Hepatic stellate cell (primary cell): ENCODE data around the gene GHRHR.
A peak's percentile ranks its signal among the peaks of the same experiment; 100 is the strongest.

ENCODE experiments used
- DNase-seq: peaks from one replicate; pipeline ENCODE4 v3.0.0; 2011; ENCODE audit warnings: low spot score

Gene GHRHR

DNA sequence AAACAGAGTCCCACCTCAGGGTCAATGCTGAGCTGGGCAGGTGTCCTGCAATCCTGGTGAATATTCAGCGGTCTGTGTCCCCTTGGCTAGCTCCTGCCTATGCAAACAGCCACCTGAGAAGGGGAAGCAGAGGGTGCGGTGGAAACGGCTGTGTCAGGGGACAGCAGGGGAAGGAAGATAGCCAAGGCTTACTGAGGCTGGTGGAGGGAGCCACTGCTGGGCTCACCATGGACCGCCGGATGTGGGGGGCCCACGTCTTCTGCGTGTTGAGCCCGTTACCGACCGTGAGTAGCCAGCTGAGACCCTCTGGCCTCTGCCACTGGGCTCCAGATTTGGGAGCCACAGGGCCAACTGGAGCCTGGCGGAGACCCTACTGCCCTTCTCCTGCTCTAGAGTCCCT lies at the start of gene GHRHR:
TSS of gene GHRHR (plus strand) at position 112 of the 400 bp plus-strand sequence. CDS start at position 228, 116 bp downstream.
- no peak for DNase-seq

- peak; percentile 93 for DNase-seq
These were observed 49.2 kb upstream of the GHRHR start for GRCh38 chr7:30914596-30914995.

- DNase-seq, result peak; percentile 73
These were observed 48.6 kb upstream of the GHRHR start for GRCh38 chr7:30915005-30915601.

DNA sequence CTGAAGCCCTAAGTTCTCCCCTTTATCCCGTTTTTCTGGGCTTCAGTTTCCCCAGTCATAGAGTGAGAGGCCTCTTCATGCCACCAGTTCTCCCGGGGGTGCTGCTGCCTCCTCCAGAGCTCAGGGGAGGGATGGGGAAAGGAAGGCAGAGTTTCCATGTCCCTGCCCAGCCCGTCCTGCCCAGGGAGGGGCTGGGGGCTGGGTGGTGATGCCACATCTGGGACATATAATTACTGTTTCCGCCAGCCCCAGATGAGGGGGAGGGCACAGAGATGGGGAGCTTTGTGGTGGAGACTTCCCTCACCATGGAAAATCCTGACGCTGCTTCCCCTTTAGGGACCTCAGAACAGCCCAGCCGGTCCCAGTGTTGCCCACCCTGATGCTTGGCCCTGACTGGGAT lies 48.0 kb upstream of the GHRHR start:
- DNase-seq, result no peak

- DNase-seq, result no peak
These were observed 47.5 kb upstream of the GHRHR start for GRCh38 chr7:30916255-30916654.

GRCh38 chr7:30916767-30917166 lies 47.0 kb upstream of the GHRHR start:
- no peak for DNase-seq

DNA sequence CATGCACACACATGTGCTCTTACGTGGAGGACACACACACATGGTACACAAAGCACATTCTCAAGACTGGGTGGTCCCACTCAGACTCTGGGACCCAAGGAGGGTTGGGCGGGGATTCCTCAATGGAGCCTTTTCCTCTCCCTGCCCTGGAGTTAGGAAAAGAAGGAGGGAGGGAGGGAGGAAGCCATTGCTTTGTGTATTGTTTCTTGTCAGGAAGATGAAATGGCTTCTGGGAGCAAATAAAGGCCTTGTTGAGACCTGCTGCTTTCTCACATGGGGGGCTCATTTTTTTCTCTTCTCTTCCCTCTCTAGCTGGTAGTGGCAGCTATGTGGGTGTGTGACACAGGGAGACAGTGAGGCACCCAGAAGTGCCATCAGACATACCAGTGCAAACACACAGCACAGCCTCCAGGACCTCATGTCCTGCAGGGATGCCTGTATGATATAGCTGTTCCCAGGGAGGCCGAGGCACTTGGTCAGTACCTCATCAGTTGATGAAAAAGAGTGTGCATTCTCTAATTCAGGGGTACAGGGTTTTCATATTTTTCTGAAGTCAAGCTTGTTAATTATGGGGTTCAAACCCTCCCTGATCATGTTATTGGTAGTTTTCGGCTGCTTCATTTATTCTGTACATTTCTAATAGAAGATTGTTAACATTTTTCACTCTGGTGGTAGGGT lies 46.4 kb upstream of the GHRHR start:
- no peak for DNase-seq

- DNase-seq, result no peak
These were observed 45.1 kb upstream of the GHRHR start for GRCh38 chr7:30918676-30919075.

GRCh38 chr7:30920021-30920583 lies 43.7 kb upstream of the GHRHR start:
- DNase-seq, result peak; percentile 57

GRCh38 chr7:30920584-30921539 lies 42.9 kb upstream of the GHRHR start:
- DNase-seq, result peak; percentile 84

DNA sequence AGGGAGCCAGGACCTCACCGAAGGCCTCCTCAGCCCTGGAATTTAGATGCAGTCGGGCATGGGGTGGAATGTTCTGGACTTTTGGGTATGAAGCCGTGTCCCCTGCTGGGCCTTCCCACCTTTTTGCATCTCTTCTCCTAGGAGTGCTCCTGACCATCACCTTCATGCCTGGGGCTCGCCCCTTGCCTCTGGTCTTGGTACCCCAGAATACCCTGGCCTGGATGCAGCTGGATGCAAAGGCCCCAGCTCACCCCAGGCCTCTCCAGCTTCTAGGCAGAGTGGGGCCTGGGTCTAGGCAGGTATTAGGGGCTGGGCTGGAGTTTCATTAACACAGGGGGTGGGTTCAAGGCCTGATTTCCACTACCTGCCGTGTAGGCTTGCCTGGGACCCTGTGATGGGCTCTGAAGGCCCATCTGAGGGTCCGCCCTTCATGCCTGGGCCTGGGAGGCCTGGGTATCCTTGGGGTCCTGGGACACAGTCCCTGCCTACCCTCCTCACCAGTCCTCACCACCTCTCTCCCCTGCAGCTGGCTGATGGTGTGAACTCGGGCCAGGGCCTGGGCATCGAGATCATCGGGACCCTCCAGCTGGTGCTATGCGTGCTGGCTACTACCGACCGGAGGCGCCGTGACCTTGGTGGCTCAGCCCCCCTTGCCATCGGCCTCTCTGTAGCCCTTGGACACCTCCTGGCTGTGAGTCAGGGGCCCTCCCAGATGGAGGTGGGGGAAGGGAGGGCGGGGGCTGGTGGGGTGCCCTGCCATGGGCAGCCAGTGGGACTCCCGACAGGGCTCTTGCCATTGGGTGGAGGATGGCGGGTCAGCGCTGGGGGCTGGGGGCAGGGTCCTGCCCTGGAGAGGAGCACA lies 42.0 kb upstream of the GHRHR start:
- DNase-seq, result no peak

- DNase-seq, result no peak
These were observed 41.2 kb upstream of the GHRHR start for GRCh38 chr7:30922596-30922995.

GRCh38 chr7:30923009-30923773 lies 40.6 kb upstream of the GHRHR start:
- no peak for DNase-seq

GRCh38 chr7:30923774-30924413 lies 39.9 kb upstream of the GHRHR start:
- peak; percentile 2 for DNase-seq

- peak; percentile 2 for DNase-seq
These were observed 39.1 kb upstream of the GHRHR start for GRCh38 chr7:30924624-30925023.

- peak; percentile 1 for DNase-seq
These were observed 38.6 kb upstream of the GHRHR start for GRCh38 chr7:30925117-30925516.

DNA sequence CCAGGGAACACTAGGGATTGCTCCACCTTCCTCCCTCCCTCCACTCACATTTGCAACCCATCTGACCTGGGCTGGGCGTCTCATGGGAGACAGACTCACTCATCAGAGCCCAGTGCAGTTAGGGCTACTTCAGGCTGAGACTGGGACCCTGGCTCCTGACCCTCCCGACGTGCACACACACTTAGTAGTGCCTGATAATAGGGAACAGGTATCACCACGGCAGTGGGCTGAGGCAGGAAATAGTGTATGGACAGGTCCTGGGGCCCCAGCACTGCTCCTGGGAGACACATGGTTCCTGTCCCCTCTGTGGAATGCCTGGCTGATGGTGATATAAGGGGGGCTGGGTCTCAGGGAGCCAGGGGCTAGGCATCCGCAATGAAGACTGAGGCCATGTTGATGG lies 37.8 kb upstream of the GHRHR start:
- no peak for DNase-seq

DNA sequence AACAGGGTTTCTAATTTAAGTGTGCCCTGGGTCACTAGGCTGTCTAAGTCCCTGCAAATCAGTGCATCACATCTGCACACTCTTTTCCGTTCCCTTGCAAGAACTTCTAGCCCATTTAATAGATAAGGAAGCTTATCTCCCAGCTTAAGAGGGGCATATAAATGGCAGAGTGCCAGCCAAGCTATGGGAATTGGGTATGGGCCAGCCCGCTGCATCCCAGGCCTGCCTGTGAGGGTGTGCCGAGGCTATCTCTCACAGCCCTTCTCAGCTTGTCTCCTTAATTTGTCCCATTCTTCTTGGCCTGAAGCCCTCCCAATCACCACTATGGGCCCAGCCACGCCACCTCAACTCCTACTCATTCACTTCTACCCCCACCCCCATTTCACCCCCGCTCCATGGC lies 37.4 kb upstream of the GHRHR start:
- DNase-seq, result no peak

DNA sequence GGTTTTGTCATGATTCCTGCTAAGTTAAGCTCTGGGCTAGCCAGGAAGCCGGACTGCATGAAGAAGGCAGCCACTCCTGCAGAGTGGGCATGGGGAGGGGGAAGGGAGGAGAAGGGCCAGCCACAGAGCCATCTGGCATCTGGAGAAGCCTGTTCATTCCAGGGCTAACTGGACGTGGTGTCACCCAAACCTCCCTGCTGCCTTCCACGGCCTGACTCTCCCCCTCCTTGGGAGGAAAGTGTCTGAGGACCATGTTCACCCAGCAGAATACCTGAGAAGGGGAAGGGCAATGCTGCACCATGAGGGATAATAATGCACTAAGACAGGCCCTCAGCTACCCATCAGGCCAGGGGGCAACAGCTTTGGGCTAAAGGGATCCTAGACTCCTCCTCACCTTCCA lies 36.7 kb upstream of the GHRHR start:
- no peak for DNase-seq

DNA sequence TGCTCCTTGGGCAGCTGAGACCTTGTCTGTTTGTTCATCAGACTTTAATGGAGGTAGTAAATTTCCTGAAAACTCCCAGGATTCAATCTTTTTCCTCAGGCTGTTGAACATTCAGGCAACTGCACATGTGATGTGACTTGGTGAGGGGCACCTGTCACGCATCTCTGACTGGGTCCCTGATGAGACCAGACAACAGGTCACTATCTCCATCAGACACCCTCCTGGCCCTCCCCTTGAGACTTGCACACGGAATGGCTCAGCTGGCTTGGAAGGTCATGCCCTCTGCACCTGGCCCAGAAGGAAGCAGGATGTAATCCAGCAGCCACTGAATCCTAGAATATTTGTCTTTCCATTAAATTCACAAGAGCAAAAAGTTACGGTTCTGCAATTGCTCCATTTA lies 36.2 kb upstream of the GHRHR start:
- DNase-seq, result no peak
